ENCODE data around the gene PALD1.

DNA sequence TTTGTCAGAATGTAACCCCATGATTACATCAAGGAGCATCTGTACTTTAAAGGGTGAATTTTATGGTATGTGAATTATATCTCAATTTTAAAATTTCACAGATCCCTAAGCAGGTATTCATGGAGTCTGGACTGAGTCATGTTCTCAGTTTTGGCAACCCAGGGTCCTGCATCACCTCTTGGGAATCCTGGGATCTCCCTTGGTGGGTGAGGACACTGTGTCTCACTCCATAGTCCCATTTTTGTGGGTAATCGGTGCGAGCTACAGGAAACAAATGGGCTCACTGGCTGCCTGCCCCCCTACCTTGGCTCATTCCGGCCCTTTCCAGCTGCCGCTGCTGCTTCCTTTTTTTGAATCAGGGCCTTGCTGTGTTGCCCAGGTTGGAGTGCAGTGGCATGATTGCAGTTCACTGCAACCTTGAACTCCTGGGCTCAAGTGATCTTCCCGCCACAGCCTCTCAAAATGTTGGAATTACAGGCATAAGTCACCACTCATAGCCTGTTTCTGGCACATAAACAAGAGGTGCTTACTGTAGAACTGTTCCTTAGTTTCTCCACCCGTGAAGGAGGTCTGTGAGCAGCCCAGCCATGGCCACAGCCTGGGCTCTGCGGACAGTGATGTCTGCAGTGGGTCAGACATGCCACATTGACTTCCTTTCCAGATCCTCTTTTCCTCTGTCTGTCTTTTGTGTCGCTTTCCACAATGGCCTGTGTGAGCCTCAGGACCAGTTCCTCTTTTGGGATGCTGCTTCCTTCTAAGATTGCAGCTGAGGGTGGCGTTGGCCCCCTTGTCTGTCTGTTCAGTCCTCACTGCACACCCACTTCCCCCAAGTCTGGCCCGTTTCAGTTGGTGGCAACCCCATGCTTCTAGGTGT is 14.5 kb downstream of the PALD1 start:
- TF ChIP-seq EZH2 (IDR thresholded peaks at IDR 0.05; ENCODE audit: low read depth, unreplicated experiment): no peak
- no peak for TF ChIP-seq CTCF (conservative IDR thresholded peaks at IDR 0.05; ENCODE audit: low read depth in 2 of 2)
- no peak for TF ChIP-seq POLR2AphosphoS5 (IDR thresholded peaks at IDR 0.05; ENCODE audit: low read depth)
- TF ChIP-seq ETS1 (IDR thresholded peaks at IDR 0.05): no peak
- no peak for TF ChIP-seq NANOG (IDR thresholded peaks at IDR 0.05; ENCODE audit: borderline replicate concordance)
- no peak for TF ChIP-seq STAT1 (IDR thresholded peaks at IDR 0.05; ENCODE audit: unreplicated experiment)
- TF ChIP-seq ZNF114 (CRISPR knock-in tag; IDR thresholded peaks at IDR 0.05): no peak
- TF ChIP-seq, protein P1, sequence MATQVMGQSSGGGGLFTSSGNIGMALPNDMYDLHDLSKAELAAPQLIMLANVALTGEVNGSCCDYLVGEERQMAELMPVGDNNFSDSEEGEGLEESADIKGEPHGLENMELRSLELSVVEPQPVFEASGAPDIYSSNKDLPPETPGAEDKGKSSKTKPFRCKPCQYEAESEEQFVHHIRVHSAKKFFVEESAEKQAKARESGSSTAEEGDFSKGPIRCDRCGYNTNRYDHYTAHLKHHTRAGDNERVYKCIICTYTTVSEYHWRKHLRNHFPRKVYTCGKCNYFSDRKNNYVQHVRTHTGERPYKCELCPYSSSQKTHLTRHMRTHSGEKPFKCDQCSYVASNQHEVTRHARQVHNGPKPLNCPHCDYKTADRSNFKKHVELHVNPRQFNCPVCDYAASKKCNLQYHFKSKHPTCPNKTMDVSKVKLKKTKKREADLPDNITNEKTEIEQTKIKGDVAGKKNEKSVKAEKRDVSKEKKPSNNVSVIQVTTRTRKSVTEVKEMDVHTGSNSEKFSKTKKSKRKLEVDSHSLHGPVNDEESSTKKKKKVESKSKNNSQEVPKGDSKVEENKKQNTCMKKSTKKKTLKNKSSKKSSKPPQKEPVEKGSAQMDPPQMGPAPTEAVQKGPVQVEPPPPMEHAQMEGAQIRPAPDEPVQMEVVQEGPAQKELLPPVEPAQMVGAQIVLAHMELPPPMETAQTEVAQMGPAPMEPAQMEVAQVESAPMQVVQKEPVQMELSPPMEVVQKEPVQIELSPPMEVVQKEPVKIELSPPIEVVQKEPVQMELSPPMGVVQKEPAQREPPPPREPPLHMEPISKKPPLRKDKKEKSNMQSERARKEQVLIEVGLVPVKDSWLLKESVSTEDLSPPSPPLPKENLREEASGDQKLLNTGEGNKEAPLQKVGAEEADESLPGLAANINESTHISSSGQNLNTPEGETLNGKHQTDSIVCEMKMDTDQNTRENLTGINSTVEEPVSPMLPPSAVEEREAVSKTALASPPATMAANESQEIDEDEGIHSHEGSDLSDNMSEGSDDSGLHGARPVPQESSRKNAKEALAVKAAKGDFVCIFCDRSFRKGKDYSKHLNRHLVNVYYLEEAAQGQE (IDR thresholded peaks at IDR 0.05; ENCODE audit: unreplicated experiment): no peak
- no peak for TF ChIP-seq JUNB (IDR thresholded peaks at IDR 0.05; ENCODE audit: unreplicated experiment)
- TF ChIP-seq EZH2phosphoT487 (IDR thresholded peaks at IDR 0.05; ENCODE audit: unreplicated experiment): no peak
- TF ChIP-seq CREB1 (CRISPR knock-in tag; IDR thresholded peaks at IDR 0.05; ENCODE audit: low read depth): no peak
- TF ChIP-seq ZNF462 (CRISPR knock-in tag; IDR thresholded peaks at IDR 0.05): no peak
